Natural killer cell (primary cell): ENCODE measurements around the gene SYT15B. TPM values are rescaled to one million over a fixed set of nuclear protein-coding genes. Genes with fewer than 3 reads are reported as not detected.
"Not testable (repeated sequence)": the region's sequence is repeated elsewhere in the genome, so short reads cannot be mapped to it uniquely, and the experiment has no call there.

ENCODE experiments used
- ATAC-seq, 3 donors: fragments of 150-1000 bp in 2 of 3; fragments of 200-7000 bp in 1 of 3; cut with Tn5 transposase; 1 replicate in 1 of 3; 2 replicates in 2 of 3; pipeline ENCODE4 v1.10.0; 2021; ENCODE audit warnings: mild to moderate bottlenecking in 2 of 3, moderate library complexity in 2 of 3
- DNase-seq, 2 donors: peaks; one replicate each; pipeline versions ENCODE4 v3.0.0 to v3.0.0-alpha.2; 2013 to 2021; ENCODE audit warnings: mixed read lengths in 1 of 2
- H3K27ac ChIP-seq: one replicate; pipeline ENCODE4 v1.5.1; 2013; ENCODE audit warnings: mild to moderate bottlenecking, low read length
- H3K27me3 ChIP-seq: one replicate; pipeline ENCODE4 v1.6.1; 2013; ENCODE audit warnings: low read length; ENCODE audit not compliant: control insufficient read depth, insufficient read depth
- H3K36me3 ChIP-seq: one replicate; pipeline ENCODE4 v1.6.1; 2013; ENCODE audit warnings: low read length; ENCODE audit not compliant: control insufficient read depth, insufficient read depth
- H3K4me1 ChIP-seq: one replicate; pipeline ENCODE4 v1.6.1; 2013; ENCODE audit warnings: low read length; ENCODE audit not compliant: control insufficient read depth, insufficient read depth
- H3K4me3 ChIP-seq: one replicate; pipeline ENCODE4 v1.5.1; 2013; ENCODE audit warnings: low read length
- H3K9me3 ChIP-seq: one replicate; pipeline ENCODE4 v1.6.1; 2013; ENCODE audit warnings: low read length; ENCODE audit not compliant: control insufficient read depth, insufficient read depth
- H3K27ac Mint-ChIP-seq, 2 donors: one replicate each; pipeline ENCODE4 v1.8.0; 2022; ENCODE audit warnings: mild to moderate bottlenecking in 2 of 2, mixed read lengths in 2 of 2, moderate library complexity in 1 of 2
- H3K27me3 Mint-ChIP-seq, 2 donors: one replicate each; pipeline ENCODE4 v1.8.0; 2022; ENCODE audit warnings: low read depth in 2 of 2, mixed read lengths in 2 of 2
- H3K36me3 Mint-ChIP-seq: one replicate; pipeline ENCODE4 v1.8.0; 2022; ENCODE audit warnings: mixed read lengths
- H3K4me1 Mint-ChIP-seq, 2 donors: one replicate each; pipeline ENCODE4 v1.8.0; 2022; ENCODE audit warnings: mixed read lengths in 2 of 2
- H3K4me3 Mint-ChIP-seq: one replicate; pipeline ENCODE4 v1.8.0; 2022; ENCODE audit warnings: mild to moderate bottlenecking, moderate library complexity, mixed read lengths
- H3K9me3 Mint-ChIP-seq, 2 donors: one replicate each; pipeline ENCODE4 v1.8.0; 2022; ENCODE audit warnings: mixed read lengths in 2 of 2
- WGBS: methylation state at CpG from one replicate; pipeline ENCODE4 v1.1.7; 2013; ENCODE audit warnings: missing lambda C conversion rate; ENCODE audit not compliant: insufficient coverage; 5-methylcytosine and 5-hydroxymethylcytosine counted together
- intact Hi-C: fragments of 100-400 bp; cut with micrococcal nuclease; formaldehyde crosslinking; loops from one replicate; pipeline ENCODE4 v1.14.2; 2022
- total RNA-seq, 4 donors: library from RNA; stranded (reverse); fragments of 120-200 nt in 1 of 4; gene quantifications; one replicate each; pipeline versions ENCODE4 v1.2.3 to v1.2.4, GENCODE V29; 2013 to 2022

The SYT15B gene
- total RNA-seq, 3 donors from 2014 or later (not counting 1 experiment from before 2014, with no cell fraction given) = 0.09 to 0.43 TPM; not detected in 1

DNA sequence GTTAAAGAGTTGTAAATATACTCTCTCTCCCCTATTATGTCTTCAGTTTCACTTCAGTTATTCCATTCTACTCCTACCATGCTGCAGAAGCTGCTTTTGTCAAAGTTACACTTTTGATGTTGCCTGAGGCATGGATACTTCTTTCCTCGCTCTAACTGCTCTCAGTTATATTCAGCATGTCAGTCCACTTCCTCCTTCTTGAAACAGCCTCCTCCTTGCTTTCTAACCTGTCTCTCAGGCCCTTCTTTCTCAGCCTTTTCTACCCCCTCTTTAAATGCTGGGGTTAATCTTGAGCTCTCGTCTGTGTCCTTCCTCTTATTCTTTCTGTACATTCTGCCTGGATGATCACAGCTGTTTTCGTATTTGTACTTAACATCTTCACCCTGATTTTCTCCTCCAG is 40.0 kb downstream of the SYT15B start:
- H3K4me3 Mint-ChIP-seq, H3K9me3 ChIP-seq, H3K27me3 Mint-ChIP-seq, H3K27me3 ChIP-seq, DNase-seq, H3K4me3 ChIP-seq, H3K36me3 Mint-ChIP-seq, ATAC-seq, intact Hi-C loops, H3K27ac ChIP-seq, H3K4me1 Mint-ChIP-seq, H3K27ac Mint-ChIP-seq, H3K36me3 ChIP-seq, H3K9me3 Mint-ChIP-seq, H3K4me1 ChIP-seq: not testable (repeated sequence)
- 100% methylated on average over 1 of the region's 3 CpGs for WGBS

DNA sequence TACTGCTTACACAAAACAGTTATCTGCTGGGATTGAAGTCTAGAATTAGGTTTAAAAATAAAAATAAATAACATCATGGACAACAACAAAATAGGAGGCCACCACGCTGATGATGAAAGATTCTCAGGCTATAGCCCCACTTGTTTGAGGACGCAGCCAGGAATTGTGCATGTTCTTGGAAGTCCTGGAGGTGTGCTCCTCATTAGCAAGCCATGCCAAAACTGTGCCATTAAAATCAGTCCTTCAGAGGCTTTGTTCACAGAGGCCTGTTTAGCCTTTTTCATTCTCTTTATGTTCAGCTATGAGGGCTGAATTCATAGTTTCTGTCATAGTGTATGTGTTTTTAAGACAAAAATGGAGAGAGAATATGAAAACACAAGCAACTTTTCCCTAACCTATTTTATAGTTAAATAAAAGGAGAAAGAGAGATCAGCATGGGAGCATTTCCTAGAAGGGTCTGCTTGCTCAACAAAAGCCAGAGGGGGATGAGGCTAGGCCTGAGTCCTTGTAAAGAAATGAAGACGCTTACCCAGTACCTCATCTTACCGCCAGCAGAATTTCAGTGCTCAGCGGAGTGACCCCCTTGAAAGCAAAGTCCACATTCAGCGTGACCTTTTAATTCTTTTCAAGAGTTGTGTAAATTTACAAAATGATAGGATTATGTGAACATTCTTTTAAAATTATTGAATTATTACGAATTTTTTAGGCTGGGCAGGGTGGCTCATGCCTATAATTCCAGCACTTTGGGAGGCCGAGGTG is 46.2 kb downstream of the SYT15B start:
- DNase-seq, H3K27me3 ChIP-seq, H3K4me1 Mint-ChIP-seq, H3K27me3 Mint-ChIP-seq, H3K9me3 ChIP-seq, H3K27ac ChIP-seq, H3K36me3 ChIP-seq, H3K4me3 ChIP-seq, H3K9me3 Mint-ChIP-seq, H3K36me3 Mint-ChIP-seq, intact Hi-C loops, H3K27ac Mint-ChIP-seq, H3K4me3 Mint-ChIP-seq, H3K4me1 ChIP-seq, ATAC-seq: not testable (repeated sequence)
- WGBS = no CpG with 5 or more reads among the region's 8 CpGs

Other genes starting within 250 kb of the SYT15B start
- 10 to 100 TPM in 1 of 3 donors, 1 to 10 TPM in 2; 4.6 to 11.1 (median 8.7) TPM for gene AGAP9, start 240.0 kb downstream of the SYT15B start, total RNA-seq
- not detected for gene NPY4R2, start 155.1 kb upstream of the SYT15B start, total RNA-seq
- gene FAM25C, start 236.2 kb upstream of the SYT15B start, total RNA-seq = not detected